ENCODE results near the gene SIGLEC7.

- TF ChIP-seq ZNF580 (tag by site-specific recombination; IDR thresholded peaks at IDR 0.05) (no peak), PATZ1 (tag by site-specific recombination; IDR thresholded peaks at IDR 0.05) (no peak), ZBTB17 (tag by site-specific recombination; IDR thresholded peaks at IDR 0.05) (no peak), TRIM28 (IDR thresholded peaks at IDR 0.05; ENCODE audit: borderline replicate concordance, low read length) (no peak), ZBTB44 (tag by site-specific recombination; IDR thresholded peaks at IDR 0.05) (no peak), ZNF558 (tag by site-specific recombination; IDR thresholded peaks at IDR 0.05) (no peak), ZNF121 (tag by site-specific recombination; IDR thresholded peaks at IDR 0.05) (no peak), BCL11A (tag by site-specific recombination; IDR thresholded peaks at IDR 0.05; ENCODE audit: low read depth) (no peak)
- TF ChIP-seq, protein P1, sequence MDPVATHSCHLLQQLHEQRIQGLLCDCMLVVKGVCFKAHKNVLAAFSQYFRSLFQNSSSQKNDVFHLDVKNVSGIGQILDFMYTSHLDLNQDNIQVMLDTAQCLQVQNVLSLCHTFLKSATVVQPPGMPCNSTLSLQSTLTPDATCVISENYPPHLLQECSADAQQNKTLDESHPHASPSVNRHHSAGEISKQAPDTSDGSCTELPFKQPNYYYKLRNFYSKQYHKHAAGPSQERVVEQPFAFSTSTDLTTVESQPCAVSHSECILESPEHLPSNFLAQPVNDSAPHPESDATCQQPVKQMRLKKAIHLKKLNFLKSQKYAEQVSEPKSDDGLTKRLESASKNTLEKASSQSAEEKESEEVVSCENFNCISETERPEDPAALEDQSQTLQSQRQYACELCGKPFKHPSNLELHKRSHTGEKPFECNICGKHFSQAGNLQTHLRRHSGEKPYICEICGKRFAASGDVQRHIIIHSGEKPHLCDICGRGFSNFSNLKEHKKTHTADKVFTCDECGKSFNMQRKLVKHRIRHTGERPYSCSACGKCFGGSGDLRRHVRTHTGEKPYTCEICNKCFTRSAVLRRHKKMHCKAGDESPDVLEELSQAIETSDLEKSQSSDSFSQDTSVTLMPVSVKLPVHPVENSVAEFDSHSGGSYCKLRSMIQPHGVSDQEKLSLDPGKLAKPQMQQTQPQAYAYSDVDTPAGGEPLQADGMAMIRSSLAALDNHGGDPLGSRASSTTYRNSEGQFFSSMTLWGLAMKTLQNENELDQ (tag by site-specific recombination; IDR thresholded peaks at IDR 0.05; ENCODE audit: low read depth) = no peak
- TF ChIP-seq, protein P2, sequence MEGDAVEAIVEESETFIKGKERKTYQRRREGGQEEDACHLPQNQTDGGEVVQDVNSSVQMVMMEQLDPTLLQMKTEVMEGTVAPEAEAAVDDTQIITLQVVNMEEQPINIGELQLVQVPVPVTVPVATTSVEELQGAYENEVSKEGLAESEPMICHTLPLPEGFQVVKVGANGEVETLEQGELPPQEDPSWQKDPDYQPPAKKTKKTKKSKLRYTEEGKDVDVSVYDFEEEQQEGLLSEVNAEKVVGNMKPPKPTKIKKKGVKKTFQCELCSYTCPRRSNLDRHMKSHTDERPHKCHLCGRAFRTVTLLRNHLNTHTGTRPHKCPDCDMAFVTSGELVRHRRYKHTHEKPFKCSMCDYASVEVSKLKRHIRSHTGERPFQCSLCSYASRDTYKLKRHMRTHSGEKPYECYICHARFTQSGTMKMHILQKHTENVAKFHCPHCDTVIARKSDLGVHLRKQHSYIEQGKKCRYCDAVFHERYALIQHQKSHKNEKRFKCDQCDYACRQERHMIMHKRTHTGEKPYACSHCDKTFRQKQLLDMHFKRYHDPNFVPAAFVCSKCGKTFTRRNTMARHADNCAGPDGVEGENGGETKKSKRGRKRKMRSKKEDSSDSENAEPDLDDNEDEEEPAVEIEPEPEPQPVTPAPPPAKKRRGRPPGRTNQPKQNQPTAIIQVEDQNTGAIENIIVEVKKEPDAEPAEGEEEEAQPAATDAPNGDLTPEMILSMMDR (tag by site-specific recombination; IDR thresholded peaks at IDR 0.05) = no peak
- TF ChIP-seq, protein P3, sequence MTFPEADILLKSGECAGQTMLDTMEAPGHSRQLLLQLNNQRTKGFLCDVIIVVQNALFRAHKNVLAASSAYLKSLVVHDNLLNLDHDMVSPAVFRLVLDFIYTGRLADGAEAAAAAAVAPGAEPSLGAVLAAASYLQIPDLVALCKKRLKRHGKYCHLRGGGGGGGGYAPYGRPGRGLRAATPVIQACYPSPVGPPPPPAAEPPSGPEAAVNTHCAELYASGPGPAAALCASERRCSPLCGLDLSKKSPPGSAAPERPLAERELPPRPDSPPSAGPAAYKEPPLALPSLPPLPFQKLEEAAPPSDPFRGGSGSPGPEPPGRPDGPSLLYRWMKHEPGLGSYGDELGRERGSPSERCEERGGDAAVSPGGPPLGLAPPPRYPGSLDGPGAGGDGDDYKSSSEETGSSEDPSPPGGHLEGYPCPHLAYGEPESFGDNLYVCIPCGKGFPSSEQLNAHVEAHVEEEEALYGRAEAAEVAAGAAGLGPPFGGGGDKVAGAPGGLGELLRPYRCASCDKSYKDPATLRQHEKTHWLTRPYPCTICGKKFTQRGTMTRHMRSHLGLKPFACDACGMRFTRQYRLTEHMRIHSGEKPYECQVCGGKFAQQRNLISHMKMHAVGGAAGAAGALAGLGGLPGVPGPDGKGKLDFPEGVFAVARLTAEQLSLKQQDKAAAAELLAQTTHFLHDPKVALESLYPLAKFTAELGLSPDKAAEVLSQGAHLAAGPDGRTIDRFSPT (tag by site-specific recombination; IDR thresholded peaks at IDR 0.05) = no peak
- TF ChIP-seq, protein P4, sequence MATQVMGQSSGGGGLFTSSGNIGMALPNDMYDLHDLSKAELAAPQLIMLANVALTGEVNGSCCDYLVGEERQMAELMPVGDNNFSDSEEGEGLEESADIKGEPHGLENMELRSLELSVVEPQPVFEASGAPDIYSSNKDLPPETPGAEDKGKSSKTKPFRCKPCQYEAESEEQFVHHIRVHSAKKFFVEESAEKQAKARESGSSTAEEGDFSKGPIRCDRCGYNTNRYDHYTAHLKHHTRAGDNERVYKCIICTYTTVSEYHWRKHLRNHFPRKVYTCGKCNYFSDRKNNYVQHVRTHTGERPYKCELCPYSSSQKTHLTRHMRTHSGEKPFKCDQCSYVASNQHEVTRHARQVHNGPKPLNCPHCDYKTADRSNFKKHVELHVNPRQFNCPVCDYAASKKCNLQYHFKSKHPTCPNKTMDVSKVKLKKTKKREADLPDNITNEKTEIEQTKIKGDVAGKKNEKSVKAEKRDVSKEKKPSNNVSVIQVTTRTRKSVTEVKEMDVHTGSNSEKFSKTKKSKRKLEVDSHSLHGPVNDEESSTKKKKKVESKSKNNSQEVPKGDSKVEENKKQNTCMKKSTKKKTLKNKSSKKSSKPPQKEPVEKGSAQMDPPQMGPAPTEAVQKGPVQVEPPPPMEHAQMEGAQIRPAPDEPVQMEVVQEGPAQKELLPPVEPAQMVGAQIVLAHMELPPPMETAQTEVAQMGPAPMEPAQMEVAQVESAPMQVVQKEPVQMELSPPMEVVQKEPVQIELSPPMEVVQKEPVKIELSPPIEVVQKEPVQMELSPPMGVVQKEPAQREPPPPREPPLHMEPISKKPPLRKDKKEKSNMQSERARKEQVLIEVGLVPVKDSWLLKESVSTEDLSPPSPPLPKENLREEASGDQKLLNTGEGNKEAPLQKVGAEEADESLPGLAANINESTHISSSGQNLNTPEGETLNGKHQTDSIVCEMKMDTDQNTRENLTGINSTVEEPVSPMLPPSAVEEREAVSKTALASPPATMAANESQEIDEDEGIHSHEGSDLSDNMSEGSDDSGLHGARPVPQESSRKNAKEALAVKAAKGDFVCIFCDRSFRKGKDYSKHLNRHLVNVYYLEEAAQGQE (tag by site-specific recombination; IDR thresholded peaks at IDR 0.05) = no peak
These were observed 41.5 kb downstream of the SIGLEC7 start for GRCh38 chr19:51183629-51184028.

All from HEK293 (cell line).